ENCODE data around the gene SDR42E2.

DNA sequence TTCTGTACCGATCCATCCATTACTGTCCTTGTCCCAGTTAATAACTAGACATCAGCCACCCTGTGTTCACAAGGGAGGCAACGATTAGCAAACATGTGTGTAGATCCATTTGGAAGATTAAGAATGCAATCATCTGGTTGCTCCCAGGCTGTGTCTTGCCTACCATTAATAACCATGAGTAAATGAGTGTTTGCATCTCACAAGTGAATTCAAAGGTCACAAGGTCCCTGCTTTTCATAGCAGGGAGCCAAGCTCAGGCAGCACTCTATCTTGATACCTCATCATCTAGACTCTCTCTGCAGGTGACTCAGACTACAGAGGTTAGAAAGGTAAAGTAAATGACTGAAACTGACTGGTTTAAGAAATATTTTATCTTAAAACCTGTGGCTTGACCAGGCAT lies 44.7 kb upstream of the SDR42E2 start:
- no peak for TF ChIP-seq MAX (IDR thresholded peaks at IDR 0.05; ENCODE audit: low read depth)
- TF ChIP-seq POLR2AphosphoS5 (IDR thresholded peaks at IDR 0.05; ENCODE audit: low read depth, low read length) = no peak

Measured in SK-N-SH (cell line).